Measurements from ENCODE around the gene STRBP. TPM values are rescaled to one million over a fixed set of nuclear protein-coding genes. Genes with fewer than 3 reads are reported as not detected.

STRBP gene
- total and polyA plus RNA-seq, 2 of the 4 experiments (the other 2 are of a cell fraction), result 2.1 to 2.5 TPM

GRCh38 chr9:123112015-123112975 lies 156.1 kb downstream of the STRBP start:
- no peaks in the 10 kb centered on the region for H3K27me3 ChIP-seq (ENCODE audit: control insufficient read depth, insufficient read depth, low read length)
- H3K56ac ChIP-seq (ENCODE audit: extremely low read depth, insufficient read depth, low read length), result no peak overlapping the region
- intact Hi-C loops (cut with micrococcal nuclease) (no loop called here), in situ Hi-C loops (cut with MboI; ENCODE audit: low sequenced_read_pairs) (no loop called here), dilution Hi-C loops (cut with HindIII; ENCODE audit: low sequenced_read_pairs, unreplicated experiment) (no loop called here)
- WGBS, 2 experiments (ENCODE audit: extremely low coverage in 2 of 2, insufficient read length in 1 of 2), result 57% methylated on average over 17 of the region's 43 CpGs; no CpG with 5 or more reads in 1 of the 2 experiments
- peak; percentile 48 for ATAC-seq (ENCODE audit: low read depth)
- no peak overlapping the region for H2BK20ac ChIP-seq (ENCODE audit: low read depth, low read length)
- H2AK9ac ChIP-seq (replicated peaks; ENCODE audit: low read depth, low read length, poor library complexity), result peak overlapping the region; percentile 56
- ChIA-PET CTCF (no interaction called here), POLR2A (ENCODE audit: unreplicated experiment) (no interaction called here)
- DNase-seq, result no peak
- H3K36me3 ChIP-seq (ENCODE audit: control insufficient read depth, insufficient read depth, low read length), result peaks cover 22% of the 10 kb centered on the region
- no peak overlapping the region for H3K18ac ChIP-seq (ENCODE audit: low read depth, low read length)
- TF ChIP-seq CEBPB (IDR thresholded peaks at IDR 0.05; ENCODE audit: low read depth, low read length) (no peak), BHLHE40 (IDR thresholded peaks at IDR 0.05; ENCODE audit: low read depth, low read length) (no peak), USF2 (IDR thresholded peaks at IDR 0.05; ENCODE audit: low read depth, low read length) (no peak), MXI1 (IDR thresholded peaks at IDR 0.05; ENCODE audit: borderline replicate concordance, low read depth, low read length) (no peak), RAD21 (IDR thresholded peaks at IDR 0.05; ENCODE audit: low read length) (no peak), MAFK (IDR thresholded peaks at IDR 0.05; ENCODE audit: low read depth, low read length) (no peak), RCOR1 (IDR thresholded peaks at IDR 0.05; ENCODE audit: insufficient replicate concordance, low read length) (no peak), POLR2A (IDR thresholded peaks at IDR 0.05; ENCODE audit: low read depth, low read length) (no peak), ELK1 (IDR thresholded peaks at IDR 0.05; ENCODE audit: borderline replicate concordance, low read depth, low read length) (no peak), MAZ (IDR thresholded peaks at IDR 0.05; ENCODE audit: borderline replicate concordance, low read depth, low read length) (no peak), SMC3 (IDR thresholded peaks at IDR 0.05; ENCODE audit: low read depth, low read length) (no peak), CTCF (conservative IDR thresholded peaks at IDR 0.05; ENCODE audit: low read depth, low read length) (no peak), FOS (IDR thresholded peaks at IDR 0.05; ENCODE audit: low read depth, low read length) (no peak), RFX5 (IDR thresholded peaks at IDR 0.05; ENCODE audit: low read depth, low read length) (no peak)
- no peak overlapping the region for H3K4me3 ChIP-seq (ENCODE audit: insufficient read depth, low read depth, low read length)
- no peak overlapping the region for H4K5ac ChIP-seq (ENCODE audit: low read depth, low read length)
- no peak overlapping the region for H4K91ac ChIP-seq (ENCODE audit: insufficient read depth, low read depth, low read length)
- no peak overlapping the region for H3K23ac ChIP-seq (ENCODE audit: low read depth, low read length)
- H3K9me1 ChIP-seq (ENCODE audit: insufficient read depth, low read length), result peaks cover 6% of the 10 kb centered on the region; the same call in 1 of the 2 replicates
- H3K27ac ChIP-seq (ENCODE audit: insufficient read depth, low read length), result no peak overlapping the region
- no peaks in the 10 kb centered on the region for H4K20me1 ChIP-seq (ENCODE audit: insufficient read depth, low read length)
- no peaks in the 10 kb centered on the region for H3K9me3 ChIP-seq (ENCODE audit: control insufficient read depth, insufficient read depth, low read length)
- H3K4me2 ChIP-seq (ENCODE audit: low read depth, low read length), result no peak overlapping the region
- H3K79me1 ChIP-seq (ENCODE audit: low read depth in 1 of 2, low read length in 2 of 2), result no peaks in the 10 kb centered on the region
- no peak overlapping the region for H2BK5ac ChIP-seq (ENCODE audit: low read depth, low read length, poor library complexity, severe bottlenecking)
- peak overlapping the region; percentile 60 for H2AFZ ChIP-seq (replicated peaks; ENCODE audit: low read length, poor library complexity)
- no peak overlapping the region for H4K8ac ChIP-seq (ENCODE audit: low read depth in 2 of 2, low read length in 2 of 2)
- no peak overlapping the region for H2BK120ac ChIP-seq (ENCODE audit: low read depth, low read length)
- no peaks in the 10 kb centered on the region for H3K4me1 ChIP-seq (ENCODE audit: control insufficient read depth, insufficient read depth, low read length)
- no peak overlapping the region for H3K9ac ChIP-seq (ENCODE audit: low read depth, low read length)
- BruUV-seq (replicated peaks), result no TSS peak
- no peak overlapping the region for H3K14ac ChIP-seq (replicated peaks; ENCODE audit: low read depth, low read length)
- H3K4ac ChIP-seq (ENCODE audit: low read depth, low read length), result no peak overlapping the region
- H2AK5ac ChIP-seq (ENCODE audit: low read depth, low read length), result no peak overlapping the region
- no peak overlapping the region for H2BK15ac ChIP-seq (ENCODE audit: low read depth, low read length)

Data from IMR-90 (cell line).